Measurements from ENCODE around the gene RHEBL1. TPM values are rescaled to one million over a fixed set of nuclear protein-coding genes. Genes with fewer than 3 reads are reported as not detected.
"Not testable (repeated sequence)": the region's sequence is repeated elsewhere in the genome, so short reads cannot be mapped to it uniquely, and the experiment has no call there.

Gene RHEBL1
- total RNA-seq, 1 donor from 2014 or later, result 2.2 TPM

- peak in 1 of 2 donors; percentile 57 for DNase-seq (ENCODE audit: low read depth in 2 of 2)
These were observed 20.3 kb upstream of the RHEBL1 start for GRCh38 chr12:49089821-49090773.

- no peak for DNase-seq (ENCODE audit: low read depth in 2 of 2)
These were observed 19.2 kb upstream of the RHEBL1 start for GRCh38 chr12:49088932-49089330.

GRCh38 chr12:49088150-49088931 is 18.6 kb upstream of the RHEBL1 start:
- peak; percentile 66 to 87 for DNase-seq (ENCODE audit: low read depth in 2 of 2)

GRCh38 chr12:49086116-49086515 is 16.3 kb upstream of the RHEBL1 start:
- DNase-seq (ENCODE audit: low read depth in 2 of 2), result no peak

- DNase-seq (ENCODE audit: low read depth in 2 of 2), result no peak
These were observed 14.7 kb upstream of the RHEBL1 start for GRCh38 chr12:49084438-49084837.

- DNase-seq (ENCODE audit: low read depth in 2 of 2), result no peak
These were observed 10.0 kb upstream of the RHEBL1 start for GRCh38 chr12:49079793-49080192.

GRCh38 chr12:49070971-49071370 is 1.2 kb upstream of the RHEBL1 start:
- no peak for DNase-seq (ENCODE audit: low read depth in 2 of 2)

- no peak for DNase-seq (ENCODE audit: low read depth in 2 of 2)
These were observed 786 bp downstream of the RHEBL1 start for GRCh38 chr12:49068879-49069506.

GRCh38 chr12:49066120-49066519 is 3.7 kb downstream of the RHEBL1 start:
- no peak for DNase-seq (ENCODE audit: low read depth in 2 of 2)

- no peak for DNase-seq (ENCODE audit: low read depth in 2 of 2)
These were observed 5.0 kb downstream of the RHEBL1 start for GRCh38 chr12:49064767-49065152.

GRCh38 chr12:49061916-49062315 is 7.9 kb downstream of the RHEBL1 start:
- not testable (repeated sequence) for DNase-seq (ENCODE audit: low read depth in 2 of 2)

GRCh38 chr12:49061157-49061650 is 8.6 kb downstream of the RHEBL1 start:
- DNase-seq (ENCODE audit: low read depth in 2 of 2), result no peak

- DNase-seq (ENCODE audit: low read depth in 2 of 2), result peak; percentile 94 to 96
These were observed 9.3 kb downstream of the RHEBL1 start, which contains the start of gene KMT2D for GRCh38 chr12:49060237-49061156. Gene KMT2D (minus strand): TSS chr12:49060794. CDS start chr12:49055324, 5,470 bp downstream.

GRCh38 chr12:49059299-49060171 is 10.2 kb downstream of the RHEBL1 start:
- DNase-seq (ENCODE audit: low read depth in 2 of 2), result peak; percentile 11 to 52

- no peak for DNase-seq (ENCODE audit: low read depth in 2 of 2)
These were observed 10.8 kb downstream of the RHEBL1 start for GRCh38 chr12:49059045-49059298.

- no peak for DNase-seq (ENCODE audit: low read depth in 2 of 2)
These were observed 11.3 kb downstream of the RHEBL1 start for GRCh38 chr12:49058366-49059044.

GRCh38 chr12:49057888-49058287 is 11.9 kb downstream of the RHEBL1 start:
- DNase-seq (ENCODE audit: low read depth in 2 of 2), result no peak

- DNase-seq (ENCODE audit: low read depth in 2 of 2), result peak; percentile 76 to 89
These were observed 13.6 kb downstream of the RHEBL1 start for GRCh38 chr12:49055978-49056754.
